GM12872 (cell line): ENCODE data around the gene PITPNM1.

Experiments
- TF ChIP-seq, protein P1 (sequence below): IDR thresholded peaks from 3 replicates; pipeline ENCODE4 v1.5.1; 2011; ENCODE audit warnings: low read depth, mild to moderate bottlenecking, low read length, moderate library complexity; ENCODE audit not compliant: insufficient read depth

The PITPNM1 gene

DNA sequence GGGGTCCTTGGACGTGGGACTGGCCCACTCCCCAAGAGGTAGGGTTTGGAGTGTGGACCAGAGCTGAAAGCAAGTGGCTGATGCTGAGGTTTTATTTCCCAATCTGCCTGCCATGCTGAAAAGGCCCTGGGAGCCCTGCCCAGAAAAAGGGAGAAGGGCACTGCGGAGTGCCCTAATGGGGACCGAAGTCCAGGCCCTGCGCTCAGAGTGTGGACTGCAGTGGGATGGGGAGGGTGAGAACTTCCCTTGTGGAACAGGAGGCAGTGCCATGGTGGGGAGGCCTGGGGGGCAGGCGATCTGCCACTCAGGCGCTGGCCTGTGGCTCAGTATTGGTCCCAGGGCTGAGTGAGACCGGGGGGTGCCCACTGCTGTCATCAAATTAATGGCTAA lies 56.9 kb downstream of the PITPNM1 start:
- TF ChIP-seq, protein P1, sequence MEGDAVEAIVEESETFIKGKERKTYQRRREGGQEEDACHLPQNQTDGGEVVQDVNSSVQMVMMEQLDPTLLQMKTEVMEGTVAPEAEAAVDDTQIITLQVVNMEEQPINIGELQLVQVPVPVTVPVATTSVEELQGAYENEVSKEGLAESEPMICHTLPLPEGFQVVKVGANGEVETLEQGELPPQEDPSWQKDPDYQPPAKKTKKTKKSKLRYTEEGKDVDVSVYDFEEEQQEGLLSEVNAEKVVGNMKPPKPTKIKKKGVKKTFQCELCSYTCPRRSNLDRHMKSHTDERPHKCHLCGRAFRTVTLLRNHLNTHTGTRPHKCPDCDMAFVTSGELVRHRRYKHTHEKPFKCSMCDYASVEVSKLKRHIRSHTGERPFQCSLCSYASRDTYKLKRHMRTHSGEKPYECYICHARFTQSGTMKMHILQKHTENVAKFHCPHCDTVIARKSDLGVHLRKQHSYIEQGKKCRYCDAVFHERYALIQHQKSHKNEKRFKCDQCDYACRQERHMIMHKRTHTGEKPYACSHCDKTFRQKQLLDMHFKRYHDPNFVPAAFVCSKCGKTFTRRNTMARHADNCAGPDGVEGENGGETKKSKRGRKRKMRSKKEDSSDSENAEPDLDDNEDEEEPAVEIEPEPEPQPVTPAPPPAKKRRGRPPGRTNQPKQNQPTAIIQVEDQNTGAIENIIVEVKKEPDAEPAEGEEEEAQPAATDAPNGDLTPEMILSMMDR, result no peak

GRCh38 chr11:67445515-67445914 lies 59.6 kb downstream of the PITPNM1 start:
- TF ChIP-seq, protein P1, result no peak

GRCh38 chr11:67442504-67443404 lies 62.4 kb downstream of the PITPNM1 start:
- TF ChIP-seq, protein P1, result no peak
